Measurements from ENCODE around the gene SETD2.

The SETD2 gene

GRCh38 chr3:46978381-46978780 is 185.5 kb downstream of the SETD2 start:
- DNase-seq: no peak

- no peak for DNase-seq
Measured at GRCh38 chr3:46977811-46978195, 186.1 kb downstream of the SETD2 start.

GRCh38 chr3:46976326-46977190 is 187.4 kb downstream of the SETD2 start, which contains the start of gene CCDC12:
Gene CCDC12, minus strand, starts transcription at chr3:46976745. Its CDS starts 13 bp downstream, at chr3:46976732.
- peak; percentile 97 for DNase-seq

GRCh38 chr3:46974421-46975171 is 189.3 kb downstream of the SETD2 start:
- DNase-seq: no peak

- no peak for DNase-seq
Measured at GRCh38 chr3:46972396-46972795, 191.5 kb downstream of the SETD2 start.

- peak; percentile 33 for DNase-seq
Measured at GRCh38 chr3:46971742-46972141, 192.2 kb downstream of the SETD2 start.

GRCh38 chr3:46971151-46971550 is 192.8 kb downstream of the SETD2 start:
- no peak for DNase-seq

GRCh38 chr3:46970391-46971091 is 193.4 kb downstream of the SETD2 start:
- DNase-seq: no peak

- no peak for DNase-seq
Measured at GRCh38 chr3:46968783-46969428, 195.0 kb downstream of the SETD2 start.

- DNase-seq: no peak
Measured at GRCh38 chr3:46966811-46967210, 197.1 kb downstream of the SETD2 start.
